IPS-18c (cell line): Measurements from ENCODE around the gene ARSB.
"Not testable (repeated sequence)": the region's sequence is repeated elsewhere in the genome, so short reads cannot be mapped to it uniquely, and the experiment has no call there.

Experiments
- H3K4me3 ChIP-seq: 2 replicates; pipeline ENCODE4 v1.7.0; 2013; ENCODE audit warnings: low read depth, mild to moderate bottlenecking, low read length, moderate library complexity; ENCODE audit not compliant: insufficient read depth
- H3K9me3 ChIP-seq: one replicate; pipeline ENCODE4 v1.6.1; 2013; ENCODE audit warnings: mild to moderate bottlenecking, low read length, moderate library complexity; ENCODE audit not compliant: control insufficient read depth, insufficient read depth

Gene ARSB

DNA sequence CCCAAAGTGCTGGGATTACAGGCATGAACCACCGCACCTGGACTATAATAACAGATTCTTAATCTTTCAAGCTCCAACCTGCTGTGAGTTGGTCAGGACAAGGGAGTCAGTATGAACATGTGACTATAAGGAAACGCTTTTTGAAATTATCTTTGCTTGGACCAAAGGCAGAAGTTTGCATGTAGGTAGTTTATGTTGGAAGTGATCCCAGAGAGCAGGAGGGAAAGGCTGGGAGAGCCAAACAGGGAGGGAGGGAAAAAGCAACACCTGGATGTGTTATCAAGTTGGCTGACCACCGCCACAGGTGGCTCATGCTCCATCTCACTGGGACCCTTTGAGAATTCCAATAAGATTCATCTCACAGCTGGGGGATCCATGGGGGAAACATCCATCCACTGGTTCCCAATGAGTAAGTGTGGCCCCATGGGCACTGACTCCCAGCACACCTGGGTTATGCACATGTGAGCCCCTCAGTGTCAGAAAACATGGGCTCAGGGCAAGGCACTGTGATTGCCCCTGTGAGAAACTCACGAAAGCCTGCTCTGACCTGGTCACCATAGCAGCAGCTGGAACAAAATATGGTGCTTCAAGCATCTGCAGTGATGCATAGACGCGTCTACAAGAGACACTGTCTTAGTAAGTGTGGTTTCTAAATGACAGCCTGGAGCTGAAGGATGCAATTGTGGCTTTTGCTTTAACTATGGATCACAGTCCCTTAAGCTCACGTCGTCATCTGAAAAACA is 62.1 kb downstream of the ARSB start:
- no peak overlapping the region for H3K4me3 ChIP-seq
- no peaks in the 10 kb centered on the region for H3K9me3 ChIP-seq

DNA sequence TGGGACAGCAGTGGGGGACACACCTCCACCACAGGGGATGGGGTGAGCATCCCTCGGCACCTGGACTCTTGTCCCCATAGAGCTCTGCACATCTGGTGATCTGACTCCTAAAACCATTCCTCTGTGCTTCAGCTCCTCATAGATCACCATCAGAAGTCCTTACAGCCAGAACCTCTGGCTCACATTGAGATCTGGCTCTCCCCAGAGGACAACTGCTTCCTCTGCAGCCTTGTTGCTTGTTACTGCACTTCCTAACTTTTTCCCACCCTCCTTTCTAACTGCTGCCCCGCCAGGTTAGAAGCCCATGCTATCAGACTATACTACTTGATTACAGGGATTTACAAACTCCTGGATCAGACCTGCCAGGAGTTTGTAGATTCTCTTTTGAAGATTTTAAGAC is 64.5 kb downstream of the ARSB start:
- Histone ChIP-seq H3K4me3 (no peak overlapping the region), H3K9me3 (no peaks in the 10 kb centered on the region)

DNA sequence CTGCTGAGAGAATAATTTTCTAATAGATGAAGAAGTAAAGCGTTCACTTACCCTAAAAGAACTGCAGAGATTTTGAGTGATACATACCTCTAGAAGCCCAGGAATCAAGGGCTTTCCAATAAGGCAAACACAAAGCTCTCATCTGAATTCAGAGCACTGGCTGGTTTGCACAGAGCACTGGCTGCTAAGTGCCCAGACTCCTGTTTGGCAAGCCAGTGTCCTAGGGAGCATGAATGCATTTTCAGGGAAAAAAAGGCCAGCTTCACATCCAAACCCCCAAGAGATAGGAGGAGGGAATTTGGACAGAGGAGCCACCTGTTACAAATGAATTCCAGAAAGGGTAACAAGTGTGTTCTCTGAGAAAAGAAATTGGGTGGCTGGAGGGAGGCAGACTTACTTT is 65.3 kb downstream of the ARSB start:
- H3K9me3 ChIP-seq: no peaks in the 10 kb centered on the region
- no peak overlapping the region for H3K4me3 ChIP-seq

- no peak overlapping the region for H3K4me3 ChIP-seq
Observed at GRCh38 chr5:78916044-78916443, 69.1 kb downstream of the ARSB start.

DNA sequence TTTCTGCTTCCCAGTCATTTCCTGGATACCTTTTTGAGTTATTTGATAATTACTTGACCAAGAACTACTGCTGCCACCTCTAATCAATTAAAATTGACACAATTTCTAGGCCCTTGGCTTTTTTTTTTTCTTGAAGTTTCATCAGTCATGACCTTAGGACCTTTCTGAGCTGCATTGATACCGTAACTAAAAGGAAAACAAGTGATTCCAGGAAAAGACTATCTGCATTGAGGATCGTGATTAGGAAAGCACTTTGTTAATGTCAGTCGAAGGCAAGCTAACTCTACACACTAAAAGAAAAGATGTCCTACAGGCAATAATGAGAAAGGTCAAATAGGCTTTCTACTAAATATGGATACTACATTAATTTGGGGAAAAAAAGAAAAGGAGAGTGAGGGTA is 69.9 kb downstream of the ARSB start:
- H3K4me3 ChIP-seq: no peak overlapping the region
- H3K9me3 ChIP-seq: no peaks in the 10 kb centered on the region

More at GRCh38 chr5:78916044-78916443, 69.1 kb downstream of the ARSB start:
- H3K9me3 ChIP-seq: no peaks in the 10 kb centered on the region

DNA sequence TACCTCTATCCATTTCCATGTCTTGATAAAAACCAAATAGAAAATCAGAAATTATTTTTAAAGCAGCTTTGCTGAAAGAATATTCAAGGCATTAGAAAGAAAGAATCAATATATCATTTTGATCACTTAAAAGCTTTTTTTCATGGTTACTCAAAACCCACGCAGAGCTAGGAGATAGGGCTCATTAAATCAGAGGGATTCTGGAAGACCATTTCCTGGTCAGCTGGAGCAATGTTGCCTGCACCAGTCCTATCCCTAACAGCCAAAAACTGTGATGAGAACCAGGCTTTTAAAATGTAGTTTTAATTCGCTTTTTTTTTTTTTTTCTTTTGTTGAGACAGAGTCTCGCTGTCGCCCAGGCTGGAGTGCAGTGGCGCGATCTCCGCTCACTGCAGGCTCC is 72.3 kb downstream of the ARSB start:
- no peak overlapping the region for H3K4me3 ChIP-seq
- H3K9me3 ChIP-seq: no peaks in the 10 kb centered on the region

GRCh38 chr5:78912085-78912771 is 72.9 kb downstream of the ARSB start:
- Histone ChIP-seq H3K9me3 (no peaks in the 10 kb centered on the region), H3K4me3 (no peak overlapping the region)

DNA sequence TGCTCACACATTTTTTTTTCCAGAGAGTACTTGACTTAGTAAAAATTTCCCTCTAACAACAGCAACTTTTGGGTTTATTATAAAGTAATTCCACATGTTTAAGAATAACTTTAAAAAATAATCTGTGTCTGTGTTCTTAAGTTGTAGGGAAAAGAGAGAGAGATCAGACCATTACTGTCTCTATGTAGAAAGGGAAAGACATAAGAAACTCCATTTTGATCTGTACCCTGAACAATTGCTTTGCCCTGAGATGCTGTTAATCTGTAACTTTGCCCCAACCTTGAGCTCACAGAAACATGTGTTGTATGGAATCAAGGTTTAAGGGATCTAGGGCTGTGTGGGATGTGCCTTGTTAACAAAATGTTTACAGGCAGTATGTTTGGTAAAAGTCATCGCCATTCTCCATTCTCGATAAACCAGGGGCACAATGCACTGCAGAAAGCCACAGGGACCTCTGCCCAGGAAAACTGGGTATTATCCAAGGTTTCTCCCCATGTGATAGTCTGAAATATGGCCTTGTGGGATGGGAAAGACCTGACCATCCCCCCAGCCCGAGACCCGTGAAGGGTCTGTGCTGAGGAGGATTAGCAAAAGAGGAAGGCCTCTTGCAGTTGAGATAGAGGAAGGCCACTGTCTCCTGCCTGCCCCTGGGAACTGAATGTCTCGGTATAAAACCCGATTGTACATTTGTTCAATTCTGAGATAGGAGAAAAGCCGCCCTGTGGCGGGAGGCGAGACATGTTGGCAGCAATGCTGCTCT is 75.7 kb downstream of the ARSB start:
- H3K9me3 ChIP-seq, H3K4me3 ChIP-seq: not testable (repeated sequence)

GRCh38 chr5:78908173-78909061 is 76.7 kb downstream of the ARSB start:
- no peaks in the 10 kb centered on the region for H3K9me3 ChIP-seq
- no peak overlapping the region for H3K4me3 ChIP-seq

GRCh38 chr5:78907255-78907891 is 77.7 kb downstream of the ARSB start:
- no peaks in the 10 kb centered on the region for H3K9me3 ChIP-seq
- H3K4me3 ChIP-seq: no peak overlapping the region

GRCh38 chr5:78905084-78905938 is 79.8 kb downstream of the ARSB start:
- Histone ChIP-seq H3K9me3 (no peaks in the 10 kb centered on the region), H3K4me3 (no peak overlapping the region)

GRCh38 chr5:78903861-78904260 is 81.2 kb downstream of the ARSB start:
- Histone ChIP-seq H3K9me3 (no peaks in the 10 kb centered on the region), H3K4me3 (no peak overlapping the region)

GRCh38 chr5:78903353-78903752 is 81.8 kb downstream of the ARSB start:
- H3K9me3 ChIP-seq: no peaks in the 10 kb centered on the region
- no peak overlapping the region for H3K4me3 ChIP-seq

GRCh38 chr5:78899922-78900362 is 85.2 kb downstream of the ARSB start:
- Histone ChIP-seq H3K9me3 (no peaks in the 10 kb centered on the region), H3K4me3 (no peak overlapping the region)

- H3K4me3 ChIP-seq: no peak overlapping the region
- H3K9me3 ChIP-seq: no peaks in the 10 kb centered on the region
Observed at GRCh38 chr5:78896132-78896531, 89.0 kb downstream of the ARSB start.

- Histone ChIP-seq H3K4me3 (no peak overlapping the region), H3K9me3 (no peaks in the 10 kb centered on the region)
Observed at GRCh38 chr5:78895616-78896015, 89.5 kb downstream of the ARSB start.
